GM06990 (cell line): ENCODE results near the gene CCND1.
A peak's percentile ranks its signal among the peaks of the same experiment; 100 is the strongest.
"Not testable (repeated sequence)": the region's sequence is repeated elsewhere in the genome, so short reads cannot be mapped to it uniquely, and the experiment has no call there.

Experiments
- DNase-seq: peaks from one replicate; pipeline ENCODE4 v3.0.0-alpha.2; 2011; ENCODE audit not compliant: insufficient read length; ENCODE audit errors: extremely low read depth
- H3K27me3 ChIP-seq: replicated peaks from 2 replicates; pipeline ENCODE4 v1.6.0; 2011; ENCODE audit warnings: low read length; ENCODE audit not compliant: control insufficient read depth, insufficient read depth
- H3K36me3 ChIP-seq: 2 replicates; pipeline ENCODE4 v1.5.1; 2011; ENCODE audit warnings: low read length; ENCODE audit not compliant: control insufficient read depth, insufficient read depth
- H3K4me3 ChIP-seq: replicated peaks from 2 replicates; pipeline ENCODE4 v1.5.1; 2011; ENCODE audit warnings: low read depth, mild to moderate bottlenecking, control low read depth, low read length
- TF ChIP-seq, protein P1 (sequence below): IDR thresholded peaks from 2 replicates; pipeline ENCODE4 v1.5.1; 2011; ENCODE audit warnings: low read length, control low read depth, mild to moderate bottlenecking, inconsistent platforms; ENCODE audit not compliant: insufficient read depth, poor library complexity, severe bottlenecking

The CCND1 gene

GRCh38 chr11:69683764-69684333, 42.9 kb downstream of the CCND1 start:
- no peak overlapping the region for H3K4me3 ChIP-seq
- no peak for DNase-seq
- H3K36me3 ChIP-seq: no peaks in the 10 kb centered on the region
- TF ChIP-seq, protein P1, sequence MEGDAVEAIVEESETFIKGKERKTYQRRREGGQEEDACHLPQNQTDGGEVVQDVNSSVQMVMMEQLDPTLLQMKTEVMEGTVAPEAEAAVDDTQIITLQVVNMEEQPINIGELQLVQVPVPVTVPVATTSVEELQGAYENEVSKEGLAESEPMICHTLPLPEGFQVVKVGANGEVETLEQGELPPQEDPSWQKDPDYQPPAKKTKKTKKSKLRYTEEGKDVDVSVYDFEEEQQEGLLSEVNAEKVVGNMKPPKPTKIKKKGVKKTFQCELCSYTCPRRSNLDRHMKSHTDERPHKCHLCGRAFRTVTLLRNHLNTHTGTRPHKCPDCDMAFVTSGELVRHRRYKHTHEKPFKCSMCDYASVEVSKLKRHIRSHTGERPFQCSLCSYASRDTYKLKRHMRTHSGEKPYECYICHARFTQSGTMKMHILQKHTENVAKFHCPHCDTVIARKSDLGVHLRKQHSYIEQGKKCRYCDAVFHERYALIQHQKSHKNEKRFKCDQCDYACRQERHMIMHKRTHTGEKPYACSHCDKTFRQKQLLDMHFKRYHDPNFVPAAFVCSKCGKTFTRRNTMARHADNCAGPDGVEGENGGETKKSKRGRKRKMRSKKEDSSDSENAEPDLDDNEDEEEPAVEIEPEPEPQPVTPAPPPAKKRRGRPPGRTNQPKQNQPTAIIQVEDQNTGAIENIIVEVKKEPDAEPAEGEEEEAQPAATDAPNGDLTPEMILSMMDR: peak; percentile 41
- H3K27me3 ChIP-seq: no peaks in the 10 kb centered on the region

DNA sequence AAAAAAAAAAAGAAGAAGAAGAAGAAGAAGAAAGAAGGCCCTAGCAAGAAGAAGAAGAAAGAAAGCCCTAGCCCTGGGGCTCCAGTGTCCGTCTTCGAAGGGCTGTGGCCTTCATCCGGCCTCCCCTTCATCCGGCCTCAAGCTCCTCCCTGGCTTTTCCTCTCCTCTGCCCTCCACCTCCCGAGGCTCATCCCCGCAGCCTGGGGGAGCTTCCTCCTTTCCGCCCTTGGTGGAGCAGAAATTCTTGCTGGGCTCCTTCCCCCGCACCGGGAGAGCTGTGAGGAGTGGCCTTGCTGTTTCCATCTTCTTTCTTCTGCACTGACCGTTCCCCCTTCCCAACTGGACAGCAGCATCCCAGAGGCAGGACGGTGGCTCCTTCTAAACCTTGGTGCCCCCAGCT, 43.7 kb downstream of the CCND1 start:
- H3K4me3 ChIP-seq: no peak overlapping the region
- H3K27me3 ChIP-seq: no peaks in the 10 kb centered on the region
- no peaks in the 10 kb centered on the region for H3K36me3 ChIP-seq
- DNase-seq: no peak
- TF ChIP-seq, protein P1: no peak

DNA sequence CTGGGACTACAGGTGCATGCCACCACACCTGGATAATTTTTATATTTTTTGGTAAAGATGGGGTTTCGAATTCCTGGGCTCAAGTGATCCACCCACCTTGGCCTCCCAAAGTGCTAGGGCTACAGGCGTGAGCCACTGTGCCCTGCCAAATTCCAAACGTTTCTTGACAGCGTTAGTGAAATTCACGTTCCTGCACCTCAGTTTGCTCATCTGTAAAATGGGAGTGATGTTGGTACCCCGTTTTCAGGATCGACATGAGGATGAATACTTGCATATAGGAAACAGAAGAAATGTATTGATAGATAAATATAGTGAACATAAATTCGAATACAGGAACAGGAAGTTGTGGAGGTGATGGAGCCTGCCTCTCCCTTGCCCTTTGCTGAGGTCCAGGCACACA, 44.4 kb downstream of the CCND1 start:
- TF ChIP-seq, protein P1: no peak
- H3K4me3 ChIP-seq: no peak overlapping the region
- no peak for DNase-seq
- H3K27me3 ChIP-seq: no peaks in the 10 kb centered on the region
- H3K36me3 ChIP-seq: no peaks in the 10 kb centered on the region

GRCh38 chr11:69686452-69686851, 45.5 kb downstream of the CCND1 start:
- no peak for DNase-seq
- TF ChIP-seq, protein P1: no peak
- Histone ChIP-seq H3K36me3 (no peaks in the 10 kb centered on the region), H3K27me3 (no peaks in the 10 kb centered on the region), H3K4me3 (no peak overlapping the region)

- H3K27me3 ChIP-seq: no peaks in the 10 kb centered on the region
- TF ChIP-seq, protein P1: no peak
- no peaks in the 10 kb centered on the region for H3K36me3 ChIP-seq
- no peak for DNase-seq
- no peak overlapping the region for H3K4me3 ChIP-seq
These were observed 45.9 kb downstream of the CCND1 start for GRCh38 chr11:69686856-69687255.

DNA sequence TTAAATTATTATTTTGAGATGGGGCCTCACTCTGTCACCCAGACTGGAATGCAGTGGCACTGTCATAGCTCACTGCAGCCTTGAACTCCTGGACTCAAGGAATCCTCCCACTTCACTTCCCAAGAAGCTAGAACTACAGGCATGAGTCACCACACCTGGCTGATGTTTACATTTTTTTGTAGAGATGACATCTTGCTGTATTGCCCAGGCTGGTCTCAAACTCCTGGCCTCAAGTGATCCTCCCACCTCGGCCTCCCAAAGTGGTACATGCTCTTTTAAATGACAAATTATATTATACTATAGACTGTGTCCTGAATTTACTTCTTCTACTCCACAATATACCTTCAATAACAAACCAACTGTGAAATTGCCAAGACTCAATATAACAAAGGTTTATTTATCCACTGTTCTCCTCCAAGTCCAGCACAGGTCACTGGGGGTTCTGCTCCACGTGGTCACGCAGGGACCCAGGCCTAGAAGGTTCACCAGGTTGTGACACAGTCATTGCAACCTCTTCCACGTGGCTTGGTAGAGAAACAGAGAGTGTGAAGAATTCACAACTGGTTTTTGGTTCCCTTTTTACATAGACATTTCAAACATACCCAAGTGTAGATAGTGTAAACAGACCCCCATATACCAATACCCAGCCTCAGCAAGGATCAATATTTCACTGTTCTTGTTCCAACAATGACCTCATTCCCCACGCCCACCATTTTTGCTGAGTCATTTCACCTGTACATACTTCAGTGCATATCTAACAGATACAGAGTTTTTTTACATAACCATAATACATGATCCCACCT, 47.2 kb downstream of the CCND1 start:
- not testable (repeated sequence) for H3K27me3 ChIP-seq, H3K36me3 ChIP-seq, DNase-seq, H3K4me3 ChIP-seq
